ENCODE results near the gene AHCTF1. TPM values are rescaled to one million over a fixed set of nuclear protein-coding genes. Genes with fewer than 3 reads are reported as not detected.

AHCTF1 gene
- total RNA-seq, 1 donor from 2014 or later: 44.0 TPM

DNA sequence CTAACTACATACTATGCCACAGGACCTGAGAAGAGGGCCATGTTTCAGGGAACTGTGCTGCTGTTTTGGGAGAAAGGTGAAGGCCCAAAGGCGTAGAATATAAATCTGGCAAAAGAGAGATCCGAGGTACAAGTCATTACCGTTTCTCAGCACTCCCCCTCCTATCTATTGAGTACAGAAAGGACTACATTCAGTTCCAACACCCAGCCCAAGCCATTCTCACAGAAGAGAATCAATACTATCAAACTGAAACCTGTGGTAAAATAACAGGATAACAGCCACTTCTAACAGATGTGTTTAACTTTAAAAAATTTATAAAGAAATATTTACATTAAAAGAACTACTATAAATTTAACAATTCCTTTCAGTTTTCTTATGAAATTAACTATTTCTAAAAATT, 7.8 kb downstream of the AHCTF1 start:
- Histone ChIP-seq H3K9ac (ENCODE audit: low read length) (no peak overlapping the region), H3K27me3 (ENCODE audit: insufficient read depth, low read length) (no peaks in the 10 kb centered on the region), H3K4me3 (ENCODE audit: insufficient read depth, low read depth, low read length) (no peak overlapping the region), H3K79me2 (ENCODE audit: insufficient read depth, low read length) (peaks cover 97% of the 10 kb centered on the region), H3K9me3 (ENCODE audit: insufficient read depth, low read depth, low read length) (no peaks in the 10 kb centered on the region), H3K36me3 (ENCODE audit: insufficient read depth, low read length) (peaks cover 3% of the 10 kb centered on the region), H3K4me2 (ENCODE audit: low read length) (no peak overlapping the region), H3K27ac (ENCODE audit: low read depth, low read length) (no peak overlapping the region), H4K20me1 (ENCODE audit: insufficient read depth, low read length) (peaks cover 73% of the 10 kb centered on the region), H3K4me1 (ENCODE audit: insufficient read depth, low read length) (no peaks in the 10 kb centered on the region), H2AFZ (ENCODE audit: low read depth, low read length) (no peak overlapping the region)
- TF ChIP-seq EZH2 (IDR thresholded peaks at IDR 0.05; ENCODE audit: insufficient read depth, low read length): no peak
- TF ChIP-seq, protein P1, sequence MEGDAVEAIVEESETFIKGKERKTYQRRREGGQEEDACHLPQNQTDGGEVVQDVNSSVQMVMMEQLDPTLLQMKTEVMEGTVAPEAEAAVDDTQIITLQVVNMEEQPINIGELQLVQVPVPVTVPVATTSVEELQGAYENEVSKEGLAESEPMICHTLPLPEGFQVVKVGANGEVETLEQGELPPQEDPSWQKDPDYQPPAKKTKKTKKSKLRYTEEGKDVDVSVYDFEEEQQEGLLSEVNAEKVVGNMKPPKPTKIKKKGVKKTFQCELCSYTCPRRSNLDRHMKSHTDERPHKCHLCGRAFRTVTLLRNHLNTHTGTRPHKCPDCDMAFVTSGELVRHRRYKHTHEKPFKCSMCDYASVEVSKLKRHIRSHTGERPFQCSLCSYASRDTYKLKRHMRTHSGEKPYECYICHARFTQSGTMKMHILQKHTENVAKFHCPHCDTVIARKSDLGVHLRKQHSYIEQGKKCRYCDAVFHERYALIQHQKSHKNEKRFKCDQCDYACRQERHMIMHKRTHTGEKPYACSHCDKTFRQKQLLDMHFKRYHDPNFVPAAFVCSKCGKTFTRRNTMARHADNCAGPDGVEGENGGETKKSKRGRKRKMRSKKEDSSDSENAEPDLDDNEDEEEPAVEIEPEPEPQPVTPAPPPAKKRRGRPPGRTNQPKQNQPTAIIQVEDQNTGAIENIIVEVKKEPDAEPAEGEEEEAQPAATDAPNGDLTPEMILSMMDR (IDR thresholded peaks at IDR 0.05; ENCODE audit: insufficient read depth, low read depth, low read length): no peak
- peaks cover 4% of the 10 kb centered on the region for H3K4me1 Mint-ChIP-seq (ENCODE audit: low read depth, unreplicated experiment)
- H3K4me3 Mint-ChIP-seq (ENCODE audit: unreplicated experiment): no peak overlapping the region
- H3K9me3 Mint-ChIP-seq (ENCODE audit: unreplicated experiment): peaks cover 4% of the 10 kb centered on the region
- no peak for FAIRE-seq
- H3K36me3 Mint-ChIP-seq (ENCODE audit: low read depth, unreplicated experiment): peaks cover 6% of the 10 kb centered on the region
- H3K27me3 Mint-ChIP-seq (ENCODE audit: low read depth, unreplicated experiment): no peaks in the 10 kb centered on the region
- no peak overlapping the region for H3K27ac Mint-ChIP-seq (ENCODE audit: unreplicated experiment)
- DNase-seq (ENCODE audit: low read depth): no peak

DNA sequence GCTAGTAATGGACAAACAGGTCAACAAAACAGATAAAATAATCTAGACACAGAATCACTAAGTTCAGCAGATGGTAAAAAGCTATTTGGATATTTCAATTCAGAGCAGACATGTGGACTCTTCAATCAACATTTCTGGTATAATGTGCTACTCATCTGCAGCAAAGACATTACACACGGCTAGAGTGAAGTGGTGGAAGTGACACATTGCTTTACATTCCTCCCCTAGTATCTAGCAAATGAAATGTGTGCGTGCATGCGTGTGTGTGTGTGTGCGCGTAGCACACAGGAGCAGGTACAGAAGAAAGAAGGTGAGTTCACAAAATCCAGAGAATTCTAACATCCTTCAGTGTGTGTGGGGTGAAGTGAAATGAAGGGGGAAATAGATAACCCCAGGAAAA, 8.3 kb downstream of the AHCTF1 start:
- Histone ChIP-seq H3K4me2 (ENCODE audit: low read length) (no peak overlapping the region), H3K36me3 (ENCODE audit: insufficient read depth, low read length) (peaks cover 3% of the 10 kb centered on the region), H3K9me3 (ENCODE audit: insufficient read depth, low read depth, low read length) (no peaks in the 10 kb centered on the region), H3K79me2 (ENCODE audit: insufficient read depth, low read length) (peaks cover 97% of the 10 kb centered on the region), H4K20me1 (ENCODE audit: insufficient read depth, low read length) (peaks cover 73% of the 10 kb centered on the region), H3K4me3 (ENCODE audit: insufficient read depth, low read depth, low read length) (no peak overlapping the region), H2AFZ (ENCODE audit: low read depth, low read length) (no peak overlapping the region), H3K27ac (ENCODE audit: low read depth, low read length) (no peak overlapping the region), H3K9ac (ENCODE audit: low read length) (no peak overlapping the region), H3K27me3 (ENCODE audit: insufficient read depth, low read length) (no peaks in the 10 kb centered on the region), H3K4me1 (ENCODE audit: insufficient read depth, low read length) (no peaks in the 10 kb centered on the region)
- peaks cover 4% of the 10 kb centered on the region for H3K4me1 Mint-ChIP-seq (ENCODE audit: low read depth, unreplicated experiment)
- FAIRE-seq (no peak), DNase-seq (ENCODE audit: low read depth) (peak; percentile 8)
- TF ChIP-seq, protein P1 (IDR thresholded peaks at IDR 0.05; ENCODE audit: insufficient read depth, low read depth, low read length): no peak
- TF ChIP-seq EZH2 (IDR thresholded peaks at IDR 0.05; ENCODE audit: insufficient read depth, low read length): no peak
- H3K9me3 Mint-ChIP-seq (ENCODE audit: unreplicated experiment): peaks cover 4% of the 10 kb centered on the region
- no peak overlapping the region for H3K27ac Mint-ChIP-seq (ENCODE audit: unreplicated experiment)
- H3K36me3 Mint-ChIP-seq (ENCODE audit: low read depth, unreplicated experiment): peaks cover 6% of the 10 kb centered on the region
- no peak overlapping the region for H3K4me3 Mint-ChIP-seq (ENCODE audit: unreplicated experiment)
- H3K27me3 Mint-ChIP-seq (ENCODE audit: low read depth, unreplicated experiment): no peaks in the 10 kb centered on the region

DNA sequence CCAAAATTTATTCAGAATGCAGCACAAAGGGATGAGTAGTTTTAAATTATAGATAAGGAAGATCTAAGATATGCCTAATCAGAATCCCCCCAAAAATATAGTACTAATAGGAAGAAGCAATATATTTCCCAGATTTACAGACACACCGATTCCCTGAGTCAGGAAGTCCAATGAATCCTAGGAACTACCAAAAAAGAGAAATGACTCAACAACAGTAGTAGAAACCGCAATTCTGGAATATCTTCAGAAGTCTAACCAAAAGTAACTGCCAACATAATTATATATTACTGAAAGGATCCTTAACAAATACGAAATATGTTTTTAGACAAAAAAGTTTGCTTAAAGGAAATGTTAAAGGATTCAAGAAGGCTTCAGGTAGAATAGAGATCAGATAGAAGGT, 10.3 kb downstream of the AHCTF1 start:
- TF ChIP-seq, protein P1 (IDR thresholded peaks at IDR 0.05; ENCODE audit: insufficient read depth, low read depth, low read length): no peak
- TF ChIP-seq EZH2 (IDR thresholded peaks at IDR 0.05; ENCODE audit: insufficient read depth, low read length): no peak
- no peaks in the 10 kb centered on the region for H3K9me3 ChIP-seq (ENCODE audit: insufficient read depth, low read depth, low read length)
- Mint-ChIP-seq H3K36me3 (ENCODE audit: low read depth, unreplicated experiment) (peaks cover 6% of the 10 kb centered on the region), H3K9me3 (ENCODE audit: unreplicated experiment) (peaks cover 4% of the 10 kb centered on the region), H3K4me3 (ENCODE audit: unreplicated experiment) (peak overlapping the region; percentile 37), H3K27me3 (ENCODE audit: low read depth, unreplicated experiment) (no peaks in the 10 kb centered on the region), H3K4me1 (ENCODE audit: low read depth, unreplicated experiment) (peaks cover 4% of the 10 kb centered on the region), H3K27ac (ENCODE audit: unreplicated experiment) (peak overlapping the region; percentile 5)
- H2AFZ ChIP-seq (ENCODE audit: low read depth, low read length): no peak overlapping the region
- H3K79me2 ChIP-seq (ENCODE audit: insufficient read depth, low read length): peaks cover 97% of the 10 kb centered on the region
- no peak overlapping the region for H3K4me3 ChIP-seq (ENCODE audit: insufficient read depth, low read depth, low read length)
- no peak overlapping the region for H3K27ac ChIP-seq (ENCODE audit: low read depth, low read length)
- H3K9ac ChIP-seq (ENCODE audit: low read length): no peak overlapping the region
- peak; percentile 12 for DNase-seq (ENCODE audit: low read depth)
- H4K20me1 ChIP-seq (ENCODE audit: insufficient read depth, low read length): peaks cover 75% of the 10 kb centered on the region
- FAIRE-seq: no peak
- no peaks in the 10 kb centered on the region for H3K4me1 ChIP-seq (ENCODE audit: insufficient read depth, low read length)
- peaks cover 1% of the 10 kb centered on the region for H3K36me3 ChIP-seq (ENCODE audit: insufficient read depth, low read length)
- H3K27me3 ChIP-seq (ENCODE audit: insufficient read depth, low read length): no peaks in the 10 kb centered on the region
- no peak overlapping the region for H3K4me2 ChIP-seq (ENCODE audit: low read length)
